Neural progenitor cell (in vitro differentiated cells): ENCODE results near the gene ZRSR2. TPM values are rescaled to one million over a fixed set of nuclear protein-coding genes. Genes with fewer than 3 reads are reported as not detected.

ENCODE experiments used
- DNase-seq: peaks from one replicate; pipeline ENCODE4 v3.0.0-alpha.2; 2016; ENCODE audit warnings: low spot score
- H2AFZ ChIP-seq: fragments of 200-600 bp; sonication (generic); replicated peaks from 2 replicates; pipeline ENCODE4 v1.6.1; 2016; ENCODE audit warnings: antibody characterized with exemption
- H3F3A ChIP-seq: fragments of 200-600 bp; sonication (generic); 2 replicates; pipeline ENCODE4 v1.6.1; 2016; ENCODE audit warnings: antibody characterized with exemption, low read depth
- H3K27ac ChIP-seq: fragments of 200-600 bp; sonication (generic); 2 replicates; pipeline ENCODE4 v1.5.1; 2016; ENCODE audit warnings: mild to moderate bottlenecking
- H3K27me3 ChIP-seq: fragments of 200-600 bp; sonication (generic); 2 replicates; pipeline ENCODE4 v1.6.1; 2016; ENCODE audit warnings: mild to moderate bottlenecking, moderate library complexity
- H3K36me3 ChIP-seq: fragments of 200-600 bp; sonication (generic); 2 replicates; pipeline ENCODE4 v1.5.1; 2016
- H3K4me1 ChIP-seq: fragments of 200-600 bp; sonication (generic); 2 replicates; pipeline ENCODE4 v1.6.1; 2016; ENCODE audit warnings: mixed run types
- H3K4me2 ChIP-seq: fragments of 200-600 bp; sonication (generic); 2 replicates; pipeline ENCODE4 v1.6.1; 2016
- H3K4me3 ChIP-seq: fragments of 200-600 bp; sonication (generic); 2 replicates; pipeline ENCODE4 v1.5.1; 2016
- H3K79me2 ChIP-seq: fragments of 200-600 bp; sonication (generic); 2 replicates; pipeline ENCODE4 v1.6.1; 2016; ENCODE audit warnings: low read depth
- H3K9ac ChIP-seq: fragments of 200-600 bp; sonication (generic); 2 replicates; pipeline ENCODE4 v1.6.1; 2016
- H3K9me3 ChIP-seq: fragments of 200-600 bp; sonication (generic); 2 replicates; pipeline ENCODE4 v1.5.1; 2016; ENCODE audit warnings: low read depth
- H4K20me1 ChIP-seq: fragments of 200-600 bp; sonication (generic); 2 replicates; pipeline ENCODE4 v1.6.1; 2016; ENCODE audit warnings: low read depth
- H3K27ac Mint-ChIP-seq: 3 replicates; pipeline ENCODE4 v1.8.0; 2021; ENCODE audit warnings: mixed read lengths
- H3K27me3 Mint-ChIP-seq: 2 replicates; pipeline ENCODE4 v1.8.0; 2022; ENCODE audit warnings: low read depth, mild to moderate bottlenecking, inconsistent platforms, moderate library complexity, mixed read lengths; ENCODE audit not compliant: insufficient read depth
- H3K36me3 Mint-ChIP-seq: 3 replicates; pipeline ENCODE4 v1.8.0; 2021; ENCODE audit warnings: mixed read lengths
- H3K4me1 Mint-ChIP-seq: 3 replicates; pipeline ENCODE4 v1.8.0; 2021; ENCODE audit warnings: mixed read lengths
- H3K4me3 Mint-ChIP-seq: 3 replicates; pipeline ENCODE4 v1.8.0; 2021; ENCODE audit warnings: mild to moderate bottlenecking, moderate library complexity, mixed read lengths
- H3K9me3 Mint-ChIP-seq: 3 replicates; pipeline ENCODE4 v1.8.0; 2020; ENCODE audit warnings: mixed read lengths
- EZH2 ChIP-seq: fragments of 200-600 bp; sonication (generic); IDR thresholded peaks from 2 replicates; pipeline ENCODE4 v1.6.1; 2017; ENCODE audit warnings: antibody characterized with exemption, mild to moderate bottlenecking, moderate library complexity
- EZH2phosphoT487 ChIP-seq: fragments of 200-600 bp; sonication (generic); IDR thresholded peaks from 2 replicates; pipeline ENCODE4 v1.6.1; 2017; ENCODE audit warnings: antibody characterized with exemption
- total RNA-seq: library from RNA; depleted of rRNA; stranded (reverse); fragments of >200 nt; gene quantifications from 2 replicates; pipeline ENCODE4 v1.2.3, GENCODE V29; 2015; ENCODE audit warnings: low replicate concordance
- TF ChIP-seq, protein P1 (sequence below): fragments of 200-600 bp; sonication (generic); IDR thresholded peaks from 2 replicates; pipeline ENCODE4 v1.5.1; 2017; ENCODE audit warnings: antibody characterized with exemption, mild to moderate bottlenecking

The ZRSR2 gene
- total RNA-seq, 1 donor from 2014 or later, result 15.2 TPM

- peaks cover 43% of the 10 kb centered on the region for H3K4me1 Mint-ChIP-seq
- H3K9me3 Mint-ChIP-seq, result no peaks in the 10 kb centered on the region
- no peak overlapping the region for H3K27ac Mint-ChIP-seq
- Histone ChIP-seq H3K79me2 (peaks cover 58% of the 10 kb centered on the region), H3K9ac (peak overlapping the region; percentile 68), H3K27me3 (no peaks in the 10 kb centered on the region), H3K4me1 (peaks cover 46% of the 10 kb centered on the region), H3K4me3 (peak overlapping the region; percentile 92), H3K9me3 (no peaks in the 10 kb centered on the region), H2AFZ (peak overlapping the region; percentile 32), H3F3A (peaks cover 46% of the 10 kb centered on the region), H3K4me2 (peak overlapping the region; percentile 81), H3K36me3 (peaks cover 17% of the 10 kb centered on the region), H4K20me1 (peaks cover 52% of the 10 kb centered on the region), H3K27ac (peak overlapping the region; percentile 91)
- peaks cover 16% of the 10 kb centered on the region for H3K36me3 Mint-ChIP-seq
- peak; percentile 17 for DNase-seq
- TF ChIP-seq, protein P1, sequence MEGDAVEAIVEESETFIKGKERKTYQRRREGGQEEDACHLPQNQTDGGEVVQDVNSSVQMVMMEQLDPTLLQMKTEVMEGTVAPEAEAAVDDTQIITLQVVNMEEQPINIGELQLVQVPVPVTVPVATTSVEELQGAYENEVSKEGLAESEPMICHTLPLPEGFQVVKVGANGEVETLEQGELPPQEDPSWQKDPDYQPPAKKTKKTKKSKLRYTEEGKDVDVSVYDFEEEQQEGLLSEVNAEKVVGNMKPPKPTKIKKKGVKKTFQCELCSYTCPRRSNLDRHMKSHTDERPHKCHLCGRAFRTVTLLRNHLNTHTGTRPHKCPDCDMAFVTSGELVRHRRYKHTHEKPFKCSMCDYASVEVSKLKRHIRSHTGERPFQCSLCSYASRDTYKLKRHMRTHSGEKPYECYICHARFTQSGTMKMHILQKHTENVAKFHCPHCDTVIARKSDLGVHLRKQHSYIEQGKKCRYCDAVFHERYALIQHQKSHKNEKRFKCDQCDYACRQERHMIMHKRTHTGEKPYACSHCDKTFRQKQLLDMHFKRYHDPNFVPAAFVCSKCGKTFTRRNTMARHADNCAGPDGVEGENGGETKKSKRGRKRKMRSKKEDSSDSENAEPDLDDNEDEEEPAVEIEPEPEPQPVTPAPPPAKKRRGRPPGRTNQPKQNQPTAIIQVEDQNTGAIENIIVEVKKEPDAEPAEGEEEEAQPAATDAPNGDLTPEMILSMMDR, result no peak
- peak overlapping the region; percentile 85 for H3K4me3 Mint-ChIP-seq
- no peaks in the 10 kb centered on the region for H3K27me3 Mint-ChIP-seq
Observed at GRCh38 chrX:15853586-15854079, 63.3 kb downstream of the ZRSR2 start.

DNA sequence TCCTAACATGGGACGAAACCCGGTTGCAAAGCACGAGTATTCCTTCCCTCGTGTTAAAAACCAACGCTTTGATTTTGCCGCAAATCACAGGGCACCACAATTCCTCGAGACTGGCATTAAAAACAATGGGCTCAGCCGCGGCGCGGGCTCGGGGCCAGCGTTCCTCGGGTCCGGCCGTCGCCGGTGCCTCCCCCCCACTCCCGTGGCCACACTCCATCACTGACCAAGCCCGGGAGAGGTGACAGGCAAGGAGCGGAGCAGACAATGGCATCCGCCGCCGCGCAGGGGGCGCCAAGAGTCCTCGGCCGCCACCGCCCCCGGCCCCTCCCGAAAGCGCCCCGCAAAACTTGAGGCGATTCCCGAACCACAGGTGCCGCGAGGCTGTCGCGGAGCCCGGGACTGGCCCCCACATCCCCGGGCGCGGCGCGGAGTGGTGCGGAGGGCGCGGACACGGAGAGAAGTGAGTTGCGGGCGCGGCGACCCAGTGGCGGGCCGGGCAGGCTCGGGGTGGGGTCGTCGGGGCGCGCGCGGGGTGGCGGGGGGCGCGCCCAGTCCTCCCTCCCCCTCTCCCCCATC lies 63.9 kb downstream of the ZRSR2 start:
- no peaks in the 10 kb centered on the region for H3K9me3 ChIP-seq
- peak overlapping the region; percentile 85 for H3K4me3 Mint-ChIP-seq
- peak overlapping the region; percentile 92 for H3K4me3 ChIP-seq
- peak overlapping the region; percentile 91 for H3K27ac ChIP-seq
- peaks cover 53% of the 10 kb centered on the region for H3K79me2 ChIP-seq
- no peaks in the 10 kb centered on the region for H3K9me3 Mint-ChIP-seq
- H3K9ac ChIP-seq, result peak overlapping the region; percentile 68
- TF ChIP-seq EZH2phosphoT487, result no peak
- no peak for TF ChIP-seq EZH2
- TF ChIP-seq, protein P1, result peak; percentile 53
- peaks cover 12% of the 10 kb centered on the region for H3K36me3 ChIP-seq
- H3K27ac Mint-ChIP-seq, result no peak overlapping the region
- no peaks in the 10 kb centered on the region for H3K27me3 ChIP-seq
- H3F3A ChIP-seq, result peaks cover 43% of the 10 kb centered on the region
- H2AFZ ChIP-seq, result peak overlapping the region; percentile 32
- DNase-seq, result peak; percentile 93
- H3K4me2 ChIP-seq, result peak overlapping the region; percentile 81
- peaks cover 43% of the 10 kb centered on the region for H3K4me1 Mint-ChIP-seq
- H3K4me1 ChIP-seq, result peaks cover 40% of the 10 kb centered on the region
- H3K36me3 Mint-ChIP-seq, result peaks cover 16% of the 10 kb centered on the region
- H4K20me1 ChIP-seq, result peaks cover 46% of the 10 kb centered on the region
- no peaks in the 10 kb centered on the region for H3K27me3 Mint-ChIP-seq

DNA sequence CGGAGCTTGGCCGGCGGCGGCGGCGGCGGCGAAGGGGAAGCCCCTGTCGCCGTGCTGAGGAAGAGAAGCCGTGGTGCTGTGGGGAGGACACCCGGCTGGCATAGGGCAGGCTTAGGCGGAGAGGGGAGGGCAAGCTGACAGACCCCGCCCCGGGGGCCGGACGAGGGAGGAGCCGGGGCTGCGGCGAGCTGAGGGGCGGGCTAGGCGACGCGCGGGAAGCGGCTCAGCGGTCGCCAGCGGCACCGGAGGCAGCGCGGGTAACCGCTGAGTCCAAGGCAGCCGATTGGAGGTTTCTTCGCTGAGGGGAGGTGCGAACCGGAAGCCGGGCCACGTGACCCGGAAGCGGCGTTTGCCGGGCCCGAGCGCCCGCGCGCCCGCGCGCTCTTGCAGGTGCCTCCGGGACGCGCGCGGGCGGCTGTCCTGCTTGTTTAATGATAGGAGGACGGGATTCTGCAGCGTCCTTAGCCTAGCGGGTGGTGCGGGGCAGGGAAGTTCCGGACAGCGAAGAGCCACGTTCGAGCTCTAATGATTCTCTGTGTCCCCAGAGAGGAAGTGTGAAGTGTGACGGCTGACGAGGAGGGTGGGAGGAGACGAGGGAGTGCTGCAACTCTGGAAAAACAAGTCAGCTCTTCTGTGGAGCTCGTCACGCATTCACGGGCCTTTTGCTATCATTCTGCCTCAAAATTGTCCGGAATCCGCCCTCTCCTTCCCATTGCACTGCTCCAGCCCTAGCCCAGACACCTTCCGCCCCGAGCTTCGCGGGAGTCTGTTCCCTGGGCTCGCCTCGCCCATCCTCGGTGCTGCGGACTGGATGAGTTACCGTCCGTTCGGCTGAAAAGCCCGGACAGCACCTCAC lies 64.7 kb downstream of the ZRSR2 start, which contains the start of gene AP1S2:
TSS of gene AP1S2 (minus strand) at position 102 of the 856 bp plus-strand sequence. CDS start 2,289 bp downstream, outside the sequence.
- H3K4me3 Mint-ChIP-seq, result peak within 1 kb of the TSS; percentile 93
- DNase-seq, result peak; percentile 99
- Histone ChIP-seq H3F3A (peaks cover 36% of the 10 kb centered on the region), H4K20me1 (peaks cover 39% of the 10 kb centered on the region), H3K27ac (peak within 1 kb of the TSS; percentile 91), H3K4me3 (peak within 1 kb of the TSS; percentile 92), H2AFZ (peak within 1 kb of the TSS; percentile 44), H3K4me2 (peak within 1 kb of the TSS; percentile 88), H3K27me3 (no peaks in the 10 kb centered on the region), H3K4me1 (peaks cover 33% of the 10 kb centered on the region), H3K9me3 (no peaks in the 10 kb centered on the region), H3K9ac (peak within 1 kb of the TSS; percentile 68), H3K79me2 (peaks cover 45% of the 10 kb centered on the region), H3K36me3 (peaks cover 11% of the 10 kb centered on the region)
- H3K27me3 Mint-ChIP-seq, result no peaks in the 10 kb centered on the region
- H3K4me1 Mint-ChIP-seq, result peaks cover 38% of the 10 kb centered on the region
- TF ChIP-seq EZH2 (no peak), EZH2phosphoT487 (no peak)
- TF ChIP-seq, protein P1, result no peak
- H3K9me3 Mint-ChIP-seq, result no peaks in the 10 kb centered on the region
- H3K36me3 Mint-ChIP-seq, result peaks cover 12% of the 10 kb centered on the region
- peak within 1 kb of the TSS; percentile 71 for H3K27ac Mint-ChIP-seq
